ENCODE data around the gene CYP2S1.

Gene CYP2S1

GRCh38 chr19:41217741-41218140, 24.7 kb downstream of the CYP2S1 start:
- DNase-seq (ENCODE audit: insufficient read length, low spot score), result no peak
- no peak for FAIRE-seq
- no peak for TF ChIP-seq POLR2A (IDR thresholded peaks at IDR 0.05; ENCODE audit: low read depth, low read length)

DNA sequence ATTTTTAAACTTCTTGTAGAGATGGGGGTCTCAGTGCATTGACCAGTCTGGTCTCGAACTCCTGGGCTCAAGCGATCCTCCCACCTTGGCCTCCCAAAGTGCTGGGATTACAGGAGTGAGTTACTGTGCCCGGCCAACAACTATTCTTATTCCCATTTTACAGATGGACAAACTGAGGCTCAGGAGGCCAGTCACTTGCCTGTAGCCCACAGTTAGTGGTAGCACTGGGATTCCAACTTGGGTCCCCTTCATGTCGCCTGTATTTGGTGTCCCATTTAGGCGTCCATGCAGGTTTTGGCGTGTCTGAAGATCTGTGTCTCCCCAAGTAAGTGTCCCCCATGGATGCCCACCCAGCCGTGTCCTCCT, 25.2 kb downstream of the CYP2S1 start:
- DNase-seq (ENCODE audit: insufficient read length, low spot score), result no peak
- FAIRE-seq, result no peak
- TF ChIP-seq POLR2A (IDR thresholded peaks at IDR 0.05; ENCODE audit: low read depth, low read length), result no peak

- FAIRE-seq, result no peak
- peak; percentile 93 for TF ChIP-seq POLR2A (IDR thresholded peaks at IDR 0.05; ENCODE audit: low read depth, low read length)
- peak; percentile 87 for DNase-seq (ENCODE audit: insufficient read length, low spot score)
Measured at GRCh38 chr19:41218615-41219507, 25.8 kb downstream of the CYP2S1 start, which contains the start of gene AXL. TSS of gene AXL (plus strand) at chr19:41219223. CDS start at chr19:41219393, 170 bp downstream.

GRCh38 chr19:41219924-41220567, 27.0 kb downstream of the CYP2S1 start:
- no peak for FAIRE-seq
- TF ChIP-seq POLR2A (IDR thresholded peaks at IDR 0.05; ENCODE audit: low read depth, low read length), result peak; percentile 70
- no peak for DNase-seq (ENCODE audit: insufficient read length, low spot score)

- FAIRE-seq, result no peak
Measured at GRCh38 chr19:41220811-41221210, 27.8 kb downstream of the CYP2S1 start.

DNA sequence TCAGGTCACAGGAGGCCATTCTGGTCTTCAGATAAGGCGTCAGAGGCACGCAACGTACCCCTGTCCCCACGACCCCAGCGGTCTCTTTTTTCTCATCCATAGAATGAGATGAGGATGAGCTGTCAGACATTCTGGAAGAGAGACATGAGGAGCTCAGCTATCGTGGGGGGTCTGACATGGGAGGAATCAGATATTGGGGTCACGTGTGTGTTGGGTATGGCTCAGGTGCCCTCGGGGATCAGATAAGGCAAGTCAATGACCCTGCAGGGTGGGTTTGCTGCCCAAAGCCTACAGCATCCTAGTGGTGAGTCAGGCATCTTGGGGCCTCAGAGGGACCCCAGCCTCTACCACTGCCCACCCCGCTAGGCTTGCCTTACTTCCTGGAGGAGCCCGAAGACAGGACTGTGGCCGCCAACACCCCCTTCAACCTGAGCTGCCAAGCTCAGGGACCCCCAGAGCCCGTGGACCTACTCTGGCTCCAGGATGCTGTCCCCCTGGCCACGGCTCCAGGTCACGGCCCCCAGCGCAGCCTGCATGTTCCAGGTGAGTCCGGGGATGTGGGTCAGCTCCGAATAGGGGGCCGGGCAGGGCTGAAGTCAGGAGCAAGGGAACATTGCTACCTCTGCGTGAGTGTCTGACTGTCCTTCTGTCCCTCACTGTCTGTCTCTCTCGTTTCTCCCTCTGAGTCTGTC, 28.6 kb downstream of the CYP2S1 start:
- FAIRE-seq (no peak), DNase-seq (ENCODE audit: insufficient read length, low spot score) (no peak)
- no peak for TF ChIP-seq POLR2A (IDR thresholded peaks at IDR 0.05; ENCODE audit: low read depth, low read length)

More at GRCh38 chr19:41220811-41221210, 27.8 kb downstream of the CYP2S1 start:
- no peak for TF ChIP-seq POLR2A (IDR thresholded peaks at IDR 0.05; ENCODE audit: low read depth, low read length)
- no peak for DNase-seq (ENCODE audit: insufficient read length, low spot score)

- FAIRE-seq (no peak), DNase-seq (ENCODE audit: insufficient read length, low spot score) (no peak)
Measured at GRCh38 chr19:41222240-41222639, 29.2 kb downstream of the CYP2S1 start.

GRCh38 chr19:41223431-41224234, 30.6 kb downstream of the CYP2S1 start:
- FAIRE-seq (peak; percentile 36), DNase-seq (ENCODE audit: insufficient read length, low spot score) (peak; percentile 93)
- peak; percentile 61 for TF ChIP-seq POLR2A (IDR thresholded peaks at IDR 0.05; ENCODE audit: low read depth, low read length)

More at GRCh38 chr19:41222240-41222639, 29.2 kb downstream of the CYP2S1 start:
- TF ChIP-seq POLR2A (IDR thresholded peaks at IDR 0.05; ENCODE audit: low read depth, low read length), result no peak

DNA sequence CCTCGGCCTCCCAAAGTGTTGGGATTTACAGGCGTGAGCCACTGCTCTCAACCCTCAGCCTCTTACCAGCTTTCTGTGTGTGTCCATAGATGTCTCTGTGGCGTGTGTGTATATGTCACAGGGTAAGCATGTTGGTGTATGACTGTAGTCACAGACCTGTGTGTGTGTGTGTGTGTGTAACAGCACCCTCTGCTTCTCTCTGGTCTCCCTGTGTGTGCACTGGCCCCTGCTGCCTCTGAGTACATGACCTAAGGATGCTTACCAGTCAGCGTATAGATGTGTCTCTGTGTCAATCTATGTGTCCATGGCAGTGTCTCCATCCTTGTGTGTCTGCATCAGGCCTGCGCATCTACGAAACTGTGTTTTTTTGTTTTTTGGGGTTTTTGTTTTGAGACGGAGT, 31.6 kb downstream of the CYP2S1 start:
- no peak for TF ChIP-seq POLR2A (IDR thresholded peaks at IDR 0.05; ENCODE audit: low read depth, low read length)
- FAIRE-seq, result no peak

DNA sequence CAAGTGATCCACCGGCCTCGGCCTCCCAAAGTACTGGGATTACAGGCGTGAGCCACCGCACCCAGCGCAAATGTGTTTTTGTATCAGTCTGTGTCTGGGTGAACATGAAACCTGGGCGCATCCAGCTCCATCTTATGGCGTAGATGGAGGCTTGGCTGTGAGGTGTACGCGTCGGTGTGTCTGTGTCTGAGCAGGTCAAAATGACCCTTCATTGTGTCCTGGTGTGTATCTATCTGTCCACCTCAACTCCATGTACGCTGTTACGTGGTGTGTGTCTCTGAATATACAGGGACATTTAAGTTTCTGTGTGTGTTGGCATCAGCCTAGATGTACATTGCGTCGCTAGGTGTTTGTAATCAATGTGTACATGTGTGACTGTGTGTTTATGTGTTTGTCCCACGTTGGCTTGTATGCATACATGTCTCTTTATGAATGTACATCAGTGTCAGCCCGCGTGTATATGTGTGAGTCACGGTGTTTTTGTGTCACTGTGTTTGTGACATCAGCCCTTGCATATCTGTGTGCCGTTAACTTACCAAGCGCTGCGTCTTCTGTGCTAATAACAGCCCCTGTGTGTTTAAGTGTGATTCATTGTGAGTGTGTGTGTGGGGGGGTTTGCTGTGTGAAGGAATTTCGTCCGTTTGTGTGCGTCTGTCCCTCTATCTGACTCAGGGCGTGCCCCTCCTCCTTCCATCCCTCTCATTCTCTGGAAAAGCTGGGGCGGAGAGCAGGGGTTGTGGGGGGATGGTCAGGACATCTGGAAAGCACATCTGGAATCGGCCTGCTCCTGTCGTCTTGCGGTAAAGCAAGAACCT, 32.4 kb downstream of the CYP2S1 start:
- FAIRE-seq (no peak), DNase-seq (ENCODE audit: insufficient read length, low spot score) (peak; percentile 92)
- no peak for TF ChIP-seq POLR2A (IDR thresholded peaks at IDR 0.05; ENCODE audit: low read depth, low read length)

More for the DNA sequence above, 31.6 kb downstream of the CYP2S1 start:
- no peak for DNase-seq (ENCODE audit: insufficient read length, low spot score)

- peak; percentile 30; the same call in 1 of the 2 replicates for TF ChIP-seq POLR2A (IDR thresholded peaks at IDR 0.05; ENCODE audit: low read depth, low read length)
- DNase-seq (ENCODE audit: insufficient read length, low spot score), result peak; percentile 88
- FAIRE-seq, result no peak
Measured at GRCh38 chr19:41226053-41226873, 33.2 kb downstream of the CYP2S1 start.

Measured in H54 (cell line).